Keratinocyte (primary cell): ENCODE measurements around the gene EZH2. TPM values are rescaled to one million over a fixed set of nuclear protein-coding genes. Genes with fewer than 3 reads are reported as not detected.

Experiments
- DNase-seq: peaks from one replicate; pipeline ENCODE4 v3.0.0-alpha.2; 2011; ENCODE audit warnings: low read depth, missing footprints, low spot score
- FAIRE-seq: peaks from 2 replicates; lab custom pipeline; 2011; peaks lifted over from hg19 to GRCh38; lab: Jason Lieb, UNC
- H2AFZ ChIP-seq: 2 replicates; pipeline ENCODE4 v1.6.0; 2012; ENCODE audit warnings: low read length, control low read depth, inconsistent platforms; ENCODE audit not compliant: control insufficient read depth
- H3K27ac ChIP-seq: 2 replicates; pipeline ENCODE4 v1.5.1; 2011; ENCODE audit warnings: low read length; ENCODE audit not compliant: control insufficient read depth, insufficient read depth
- H3K27me3 ChIP-seq: 3 replicates; pipeline ENCODE4 v1.6.0; 2011; ENCODE audit warnings: low read length; ENCODE audit not compliant: control insufficient read depth, insufficient read depth; ENCODE audit errors: extremely low read depth
- H3K36me3 ChIP-seq, 2 experiments: 2 replicates in 1 of 2; 3 replicates in 1 of 2; pipeline ENCODE4 v1.5.1; 2011; ENCODE audit warnings: low read length in 2 of 2, mild to moderate bottlenecking in 1 of 2; ENCODE audit not compliant: control insufficient read depth in 2 of 2, insufficient read depth in 2 of 2; ENCODE audit errors: extremely low read depth in 1 of 2
- H3K4me1 ChIP-seq: 3 replicates; pipeline ENCODE4 v1.5.1; 2011; ENCODE audit warnings: low read length; ENCODE audit not compliant: control insufficient read depth, insufficient read depth; ENCODE audit errors: extremely low read depth
- H3K4me2 ChIP-seq: 3 replicates; pipeline ENCODE4 v1.6.0; 2011; ENCODE audit warnings: low read depth, low read length; ENCODE audit not compliant: control insufficient read depth, insufficient read depth; ENCODE audit errors: extremely low read depth
- H3K4me3 ChIP-seq, 3 experiments: fragments of 200-600 bp in 1 of 3; sonication (generic) in 1 of 3; 2 replicates in 2 of 3; 3 replicates in 1 of 3; pipeline ENCODE4 v1.5.1; 2011 to 2016; ENCODE audit warnings: low read length in 3 of 3, mild to moderate bottlenecking in 3 of 3, control low read depth in 2 of 3, inconsistent platforms in 1 of 3, low read depth in 1 of 3, mixed read lengths in 1 of 3, mixed run types in 1 of 3, moderate library complexity in 1 of 3; ENCODE audit not compliant: control insufficient read depth in 2 of 3, insufficient read depth in 2 of 3; ENCODE audit errors: extremely low read depth in 1 of 3
- H3K79me2 ChIP-seq: 2 replicates; pipeline ENCODE4 v1.6.0; 2012; ENCODE audit warnings: low read length; ENCODE audit not compliant: control insufficient read depth, insufficient read depth
- H3K9ac ChIP-seq: 3 replicates; pipeline ENCODE4 v1.6.0; 2011; ENCODE audit warnings: low read length; ENCODE audit not compliant: control insufficient read depth, insufficient read depth; ENCODE audit errors: extremely low read depth
- H3K9me1 ChIP-seq: 3 replicates; pipeline ENCODE4 v1.6.0; 2011; ENCODE audit warnings: low read length; ENCODE audit not compliant: control insufficient read depth, insufficient read depth; ENCODE audit errors: extremely low read depth
- H3K9me3 ChIP-seq: 2 replicates; pipeline ENCODE4 v1.5.1; 2012; ENCODE audit warnings: low read depth, low read length; ENCODE audit not compliant: control insufficient read depth
- H4K20me1 ChIP-seq: 3 replicates; pipeline ENCODE4 v1.6.0; 2011; ENCODE audit warnings: low read length; ENCODE audit not compliant: control insufficient read depth, insufficient read depth; ENCODE audit errors: extremely low read depth
- CTCF ChIP-seq, 3 experiments: IDR thresholded peaks in 1 of 3; conservative IDR thresholded peaks in 1 of 3; optimal IDR thresholded peaks in 1 of 3; 2 replicates in 2 of 3; 3 replicates in 1 of 3; pipeline versions ENCODE3 to v1.5.1; 2011; ENCODE audit warnings: low read length in 3 of 3, mild to moderate bottlenecking in 3 of 3, moderate library complexity in 2 of 3, control low read depth in 1 of 3, inconsistent platforms in 1 of 3; ENCODE audit not compliant: insufficient read depth in 2 of 3; ENCODE audit errors: extremely low read depth in 1 of 3
- EZH2 ChIP-seq: IDR thresholded peaks from one replicate; pipeline ENCODE4 v1.6.1; 2012; ENCODE audit warnings: inconsistent platforms, mild to moderate bottlenecking, low read length, moderate library complexity
- dilution Hi-C: fragments of 300-500 bp; cut with MboI; formaldehyde crosslinking; loops from one replicate; pipeline ENCODE4 v1.7.0; 2020; ENCODE audit warnings: low sequenced_read_pairs; ENCODE audit not compliant: extremely low pct_ligation_motif_present
- polyA plus RNA-seq, 5 experiments: library from polyadenylated mRNA; depleted of rRNA in 3 of 5; stranded (reverse) in 3 of 5; stranded (forward) in 1 of 5; unstranded in 1 of 5; fragments of >200 nt; gene quantifications; 1 replicate in 1 of 5; 2 replicates in 3 of 5; 3 replicates in 1 of 5; pipeline versions ENCODE4 v1.2.1 to v1.2.3, GENCODE V29; 2011 to 2012; ENCODE audit warnings: missing spikeins in 2 of 5, low read depth in 1 of 5, low replicate concordance in 1 of 5

The EZH2 gene
- polyA plus RNA-seq, 1 donor (not counting 4 experiments of a cell fraction or from before 2014, with no cell fraction given): 16.0 TPM

GRCh38 chr7:148903504-148903903, 19.4 kb upstream of the EZH2 start:
- H3K9ac ChIP-seq: no peak overlapping the region
- no peak overlapping the region for H3K4me2 ChIP-seq

GRCh38 chr7:148901178-148901577, 17.1 kb upstream of the EZH2 start:
- H4K20me1 ChIP-seq: no peaks in the 10 kb centered on the region
- no peak for TF ChIP-seq EZH2
- TF ChIP-seq CTCF (optimal IDR thresholded peaks at IDR 0.05 in 1 of 3, IDR thresholded peaks at IDR 0.05 in 1 of 3, conservative IDR thresholded peaks at IDR 0.05 in 1 of 3; ENCODE audit: extremely low read depth in 1 of 3, insufficient read depth in 2 of 3, low read length in 3 of 3): no peak
- H2AFZ ChIP-seq: peak overlapping the region; percentile 57
- no peaks in the 10 kb centered on the region for H3K9me1 ChIP-seq
- FAIRE-seq (peak; percentile 83), DNase-seq (peak; percentile 61)
- no peak overlapping the region for H3K27ac ChIP-seq
- no peaks in the 10 kb centered on the region for H3K9me3 ChIP-seq
- no peaks in the 10 kb centered on the region for H3K36me3 ChIP-seq
- H3K9ac ChIP-seq: no peak overlapping the region
- peaks cover 4% of the 10 kb centered on the region for H3K4me1 ChIP-seq
- no peaks in the 10 kb centered on the region for H3K27me3 ChIP-seq
- H3K4me3 ChIP-seq: no peak overlapping the region
- dilution Hi-C loops: no loop called here
- no peak overlapping the region for H3K4me2 ChIP-seq
- no peaks in the 10 kb centered on the region for H3K79me2 ChIP-seq

More at GRCh38 chr7:148903504-148903903, 19.4 kb upstream of the EZH2 start:
- dilution Hi-C loops: no loop called here
- H3K9me1 ChIP-seq: no peaks in the 10 kb centered on the region
- H3K4me3 ChIP-seq: no peak overlapping the region
- DNase-seq (no peak), FAIRE-seq (no peak)
- no peaks in the 10 kb centered on the region for H3K79me2 ChIP-seq
- peaks cover 4% of the 10 kb centered on the region for H3K4me1 ChIP-seq
- no peaks in the 10 kb centered on the region for H3K9me3 ChIP-seq
- no peaks in the 10 kb centered on the region for H3K36me3 ChIP-seq
- peaks cover 4% of the 10 kb centered on the region for H3K27me3 ChIP-seq
- no peak overlapping the region for H3K27ac ChIP-seq
- TF ChIP-seq EZH2 (no peak), CTCF (optimal IDR thresholded peaks at IDR 0.05 in 1 of 3, IDR thresholded peaks at IDR 0.05 in 1 of 3, conservative IDR thresholded peaks at IDR 0.05 in 1 of 3; ENCODE audit: extremely low read depth in 1 of 3, insufficient read depth in 2 of 3, low read length in 3 of 3) (no peak)
- H2AFZ ChIP-seq: no peak overlapping the region
- H4K20me1 ChIP-seq: no peaks in the 10 kb centered on the region
